K562 (cell line): Measurements from ENCODE around the gene TANC1. TPM values are rescaled to one million over a fixed set of nuclear protein-coding genes. Genes with fewer than 3 reads are reported as not detected.

Experiments used
- ARID2 ChIP-seq: fragments of 450-650 bp; IDR thresholded peaks from 2 replicates; pipeline ENCODE4 v1.6.1; 2017; ENCODE audit warnings: antibody characterized with exemption, mild to moderate bottlenecking
- CHD2 ChIP-seq: IDR thresholded peaks from 2 replicates; pipeline ENCODE4 v1.6.1; 2011; ENCODE audit warnings: low read depth, low read length
- DLX4 ChIP-seq: fragments of 250-450 bp; sonication (Bioruptor Pico); IDR thresholded peaks from 2 replicates; pipeline ENCODE4 v1.6.1; 2021; ENCODE audit warnings: mild to moderate bottlenecking
- EZH2 ChIP-seq: IDR thresholded peaks from 2 replicates; pipeline ENCODE4 v1.6.1; 2012; ENCODE audit warnings: low read depth, mild to moderate bottlenecking, inconsistent platforms, low read length, borderline replicate concordance
- FOS ChIP-seq: IDR thresholded peaks from 3 replicates; pipeline ENCODE4 v1.6.1; 2011; ENCODE audit not compliant: insufficient read length; ENCODE audit errors: extremely low read depth
- HNRNPLL ChIP-seq: fragments of 200-400 bp; formaldehyde crosslinking; IDR thresholded peaks from 2 replicates; pipeline ENCODE4 v1.6.1; 2017; ENCODE audit warnings: low read length, low read depth, mild to moderate bottlenecking; ENCODE audit not compliant: poor library complexity, severe bottlenecking
- JUND ChIP-seq, 2 experiments: IDR thresholded peaks; 2 replicates in 1 of 2; 3 replicates in 1 of 2; pipeline ENCODE4 v1.6.1; 2011; ENCODE audit warnings: borderline replicate concordance in 2 of 2, low read depth in 2 of 2, low read length in 2 of 2, improper control_type of control experiment in 1 of 2, missing biosample characterization in 1 of 2, missing genetic modification characterization in 1 of 2, missing genetic modification reagents in 1 of 2
- NFIC ChIP-seq: fragments of 450-650 bp; IDR thresholded peaks from 2 replicates; pipeline ENCODE4 v1.6.1; 2017; ENCODE audit warnings: mild to moderate bottlenecking, inconsistent platforms
- NFXL1 ChIP-seq: fragments of 450-650 bp; formaldehyde crosslinking; IDR thresholded peaks from 2 replicates; pipeline ENCODE4 v1.4.0; 2021; ENCODE audit warnings: mild to moderate bottlenecking
- REST ChIP-seq, 2 experiments: fragments of 450-650 bp; formaldehyde crosslinking in 1 of 2; IDR thresholded peaks; 2 replicates each; pipeline versions ENCODE4 v1.4.0 to v1.6.1; 2014 to 2020; ENCODE audit warnings: mild to moderate bottlenecking in 2 of 2, borderline replicate concordance in 1 of 2, low read depth in 1 of 2
- SMC3 ChIP-seq: conservative IDR thresholded peaks from 2 replicates; pipeline ENCODE4 v1.6.1; 2011; ENCODE audit warnings: low read depth, low read length, improper control_type of control experiment; ENCODE audit not compliant: insufficient read depth
- SNRNP70 ChIP-seq: fragments of 200-400 bp; formaldehyde crosslinking; optimal IDR thresholded peaks from 2 replicates; pipeline ENCODE3; 2017; ENCODE audit warnings: low read depth, low read length
- TAF7 ChIP-seq: fragments of 450-650 bp; IDR thresholded peaks from 2 replicates; pipeline ENCODE4 v1.6.1; 2016; ENCODE audit warnings: missing genetic modification characterization, missing compliant biosample characterization
- ZBTB34 ChIP-seq: fragments of 250-450 bp; sonication (Bioruptor Pico); IDR thresholded peaks from 2 replicates; pipeline ENCODE4 v1.8.0; 2021; ENCODE audit warnings: mild to moderate bottlenecking, moderate library complexity
- ZC3H8 ChIP-seq: fragments of 450-650 bp; IDR thresholded peaks from 2 replicates; pipeline ENCODE4 v1.6.1; 2017
- ZKSCAN8 ChIP-seq: fragments of 200-800 bp; sonication (Bioruptor generic); IDR thresholded peaks from 2 replicates; pipeline ENCODE4 v1.6.1; 2016; ENCODE audit warnings: missing genetic modification characterization, missing compliant biosample characterization
- ZNF76 ChIP-seq: fragments of 250-450 bp; sonication (Bioruptor Pico); IDR thresholded peaks from 2 replicates; pipeline ENCODE4 v1.4.0; 2020; ENCODE audit warnings: mild to moderate bottlenecking, moderate library complexity, borderline replicate concordance
- polyA plus RNA-seq, 8 experiments: library from polyadenylated mRNA; depleted of rRNA in 4 of 8; stranded (reverse) in 5 of 8; unstranded in 3 of 8; fragments of >200 nt; fragmentation: Nextera tagmentation in 2 of 8; fragmentation: Illumina TruSeq in 1 of 8; extraction: Ambion mirVana in 2 of 8; extraction: Trizol in 1 of 8; gene quantifications; 2 replicates each; pipeline versions ENCODE4 v1.2.1 to v1.2.3, GENCODE V29; 2011 to 2014; ENCODE audit warnings: inconsistent platforms in 1 of 8, missing spikeins in 1 of 8
- total RNA-seq, 7 experiments: library from RNA; depleted of rRNA in 6 of 7; stranded (reverse); fragments of >200 nt in 6 of 7; fragmentation: Illumina TruSeq in 2 of 7; extraction: Trizol in 2 of 7; gene quantifications; 2 replicates each; pipeline versions ENCODE4 v1.2.1 to v1.2.3, GENCODE V29; 2011 to 2021; ENCODE audit warnings: low replicate concordance in 1 of 7

The TANC1 gene
- total and polyA plus RNA-seq, 9 of the 15 experiments (the other 6 are each of a cell fraction or from before 2014, with no cell fraction given): under 0.01 to 0.20 (median 0.07) TPM; not detected in 1

DNA sequence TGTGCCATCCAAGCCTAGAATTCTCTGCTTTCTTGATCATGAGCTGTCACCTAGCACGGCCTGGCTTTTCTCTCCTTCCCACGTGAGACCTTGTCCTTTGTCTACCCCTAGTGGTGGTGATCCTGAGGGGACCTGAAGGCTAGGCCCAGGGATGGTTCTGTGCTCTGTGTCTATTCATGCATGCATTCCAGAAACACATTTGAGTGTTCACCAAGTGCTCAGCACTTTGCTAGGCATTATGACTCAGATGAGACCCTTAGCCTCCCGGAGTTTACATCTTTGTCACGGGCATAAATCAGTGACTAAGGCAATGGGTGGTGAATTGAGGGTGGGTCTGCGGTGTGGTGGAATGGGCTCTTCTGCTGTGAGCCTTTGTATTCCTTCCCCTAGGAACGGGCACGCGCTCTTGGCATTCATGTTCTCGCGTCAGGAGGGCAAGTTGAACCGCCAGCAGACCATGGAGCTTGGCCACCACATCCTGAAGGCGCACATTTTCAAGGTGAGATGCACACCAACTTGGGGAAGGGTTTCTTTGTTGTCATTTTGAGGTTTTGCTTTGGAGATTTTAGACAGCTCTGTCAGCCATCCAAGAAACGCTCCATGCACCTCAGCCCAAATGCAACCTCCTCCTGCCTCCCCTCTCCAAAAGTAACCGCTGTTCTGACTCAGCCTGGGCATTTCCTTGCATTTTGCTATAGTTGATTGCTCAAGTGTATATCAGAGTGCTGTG, 217.1 kb downstream of the TANC1 start (continued):
- TF ChIP-seq REST (IDR thresholded peaks at IDR 0.05; ENCODE audit: borderline replicate concordance) (peak; percentile 81), REST (CRISPR knock-in tag; IDR thresholded peaks at IDR 0.05; ENCODE audit: low read depth) (no peak), ZNF76 (no peak), HNRNPLL (no peak), NFXL1 (CRISPR knock-in tag) (no peak), FOS (no peak), ZKSCAN8 (CRISPR knock-in tag) (no peak), EZH2 (no peak), SNRNP70 (no peak), ZC3H8 (no peak), DLX4 (CRISPR knock-in tag) (no peak), ZBTB34 (CRISPR knock-in tag) (no peak), TAF7 (tag) (no peak), JUND (IDR thresholded peaks at IDR 0.05; ENCODE audit: borderline replicate concordance, low read depth, low read length) (peak; percentile 38; the same call in 1 of the 2 replicates), JUND (tag; IDR thresholded peaks at IDR 0.05; ENCODE audit: borderline replicate concordance, low read depth, low read length) (no peak), ARID2 (peak; percentile 38; the same call in 1 of the 2 replicates), CHD2 (no peak), SMC3 (peak; percentile 74), NFIC (no peak)
